Purkinje cell (primary cell): ENCODE results near the gene RBBP4. TPM values are rescaled to one million over a fixed set of nuclear protein-coding genes. Genes with fewer than 3 reads are reported as not detected.

Source experiments
- polyA plus RNA-seq: library from polyadenylated mRNA; unstranded; fragments of >200 nt; fragmentation: Nextera tagmentation; gene quantifications from 2 replicates; pipeline ENCODE4 v1.2.1, GENCODE V29; 2014

The RBBP4 gene
- polyA plus RNA-seq, result 101 and 108 TPM in 2 replicates

DNA sequence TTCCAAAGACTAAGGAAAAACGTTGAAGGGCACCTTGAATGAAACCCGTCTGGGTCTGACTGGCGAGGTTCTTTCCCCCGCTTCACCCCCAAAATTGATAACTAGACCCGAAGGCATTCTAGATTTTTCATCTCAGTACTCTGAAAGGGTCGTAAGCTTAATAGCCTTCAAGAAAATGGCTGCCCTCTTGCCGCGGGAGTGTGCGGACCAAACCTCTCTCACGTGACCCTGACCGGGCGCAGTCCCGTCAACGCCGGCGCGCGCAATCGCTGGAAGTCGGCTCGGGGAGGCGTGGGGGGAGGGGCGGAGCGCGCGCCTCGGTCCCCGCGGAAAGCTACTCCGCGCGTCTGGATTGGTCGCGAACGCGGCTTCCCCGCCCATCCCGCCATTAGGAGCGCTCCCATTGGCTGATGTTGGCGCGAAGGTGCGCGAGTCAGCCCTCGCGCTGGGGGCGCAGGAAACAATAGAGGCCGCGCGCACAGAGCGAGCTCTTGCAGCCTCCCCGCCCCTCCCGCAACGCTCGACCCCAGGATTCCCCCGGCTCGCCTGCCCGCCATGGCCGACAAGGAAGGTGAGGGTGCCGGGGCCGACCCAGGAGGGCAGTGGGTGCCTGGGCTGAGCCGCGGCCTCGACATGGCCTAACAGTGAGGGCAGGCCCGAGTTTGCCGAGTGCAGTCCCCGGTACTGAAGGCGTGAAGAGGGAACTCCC lies at the start of gene RBBP4:
TSS of gene RBBP4 (plus strand) at position 457 of the 709 bp plus-strand sequence. CDS start at position 556, 99 bp downstream.

DNA sequence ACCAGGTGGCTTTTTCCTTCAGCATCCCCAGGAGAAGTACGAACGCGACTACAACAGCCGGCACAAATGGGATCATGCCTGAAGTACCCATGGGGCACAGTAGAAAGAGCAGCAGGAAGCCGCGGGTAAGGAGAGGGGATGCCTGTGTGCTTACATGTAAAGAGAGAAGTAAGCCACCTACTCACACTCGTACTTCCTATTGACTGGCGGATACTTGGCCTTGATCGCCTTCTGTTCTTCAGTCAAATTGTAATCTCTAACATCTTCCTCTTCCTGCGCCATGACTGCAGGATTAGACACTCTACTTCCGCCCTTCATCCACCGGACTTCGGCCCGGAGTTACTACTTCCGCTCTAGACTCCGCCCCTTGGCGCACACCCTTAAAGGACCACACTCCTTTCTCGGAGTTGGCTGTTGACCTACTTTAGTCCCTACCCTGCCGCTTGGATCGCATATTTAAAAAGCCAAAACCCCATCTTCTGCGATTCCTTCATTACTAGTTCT lies 708 bp upstream of the RBBP4 start, which contains the start of gene ZBTB8OS:
TSS of gene ZBTB8OS (minus strand) at position 303 of the 504 bp plus-strand sequence. CDS start at position 282, 21 bp downstream.

DNA sequence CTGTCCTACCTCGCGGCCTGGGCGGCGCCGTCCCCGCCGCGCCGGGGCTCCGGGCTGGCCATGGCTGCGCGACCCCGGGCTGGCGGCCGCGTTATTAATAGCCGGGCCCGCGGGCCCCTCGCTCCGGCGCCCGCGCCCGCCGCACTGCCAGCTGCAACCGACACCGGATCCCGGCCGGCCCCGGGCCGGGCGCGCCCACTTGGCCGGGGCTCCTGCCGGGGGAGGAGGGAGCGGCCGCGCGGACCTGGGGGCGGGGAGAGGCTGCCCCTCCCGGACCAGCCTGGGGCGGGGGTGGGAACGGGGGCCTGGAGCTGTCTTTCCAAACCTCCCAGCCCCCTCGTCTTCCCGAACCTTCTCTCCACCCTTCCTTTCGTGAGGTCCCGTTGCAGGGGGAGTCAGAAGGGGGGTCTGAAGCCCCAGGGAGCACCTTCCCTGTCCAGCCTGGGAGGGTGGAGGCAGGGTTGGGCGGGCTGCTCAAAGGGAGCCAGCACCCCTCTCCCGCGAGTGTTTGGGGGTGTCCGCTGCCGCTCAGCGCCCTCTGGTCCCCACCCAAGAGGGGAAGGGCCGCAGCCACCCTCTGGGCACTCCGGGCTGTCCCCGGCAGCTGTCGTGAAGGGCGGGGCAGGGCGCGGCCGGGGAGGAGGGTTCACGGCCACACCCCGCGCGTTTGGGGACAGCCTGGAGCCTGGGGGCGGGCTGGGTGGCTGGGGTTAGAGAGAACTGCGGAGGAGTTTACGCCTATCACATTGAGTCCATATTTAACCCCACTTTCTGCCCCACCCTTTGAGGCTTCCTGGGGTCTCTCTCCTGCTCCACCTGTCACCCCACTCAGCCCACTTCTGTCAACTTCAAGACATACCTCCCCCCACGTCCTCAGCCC lies 51.8 kb downstream of the RBBP4 start, which contains the start of gene SYNC:
TSS of gene SYNC (minus strand) at position 172 of the 880 bp plus-strand sequence. CDS start at position 62, 110 bp downstream.

Other genes starting within 250 kb of the RBBP4 start
- gene ZBTB8B, start 186.1 kb upstream of the RBBP4 start, polyA plus RNA-seq, result 0.77 and 1.6 TPM in 2 replicates
- gene ZBTB8A, start 111.8 kb upstream of the RBBP4 start, polyA plus RNA-seq, result 0.31 and 0.77 TPM in 2 replicates
- gene ZBTB8OS, start 658 bp upstream of the RBBP4 start, polyA plus RNA-seq, result 166 and 168 TPM in 2 replicates
- 18.2 and 37.0 TPM in 2 replicates for gene SYNC, start 51.6 kb downstream of the RBBP4 start, polyA plus RNA-seq
- 66.1 and 69.8 TPM in 2 replicates for gene YARS1, start 166.2 kb downstream of the RBBP4 start, polyA plus RNA-seq
- gene S100PBP, start 166.4 kb downstream of the RBBP4 start, polyA plus RNA-seq, result 9.4 and 16.2 TPM in 2 replicates
- 214 and 326 TPM in 2 replicates for gene FNDC5, start 219.7 kb downstream of the RBBP4 start, polyA plus RNA-seq
- gene HPCA, start 235.3 kb downstream of the RBBP4 start, polyA plus RNA-seq, result 1.0 and 11.6 TPM in 2 replicates